Mesenteric fat pad (tissue), 1 donor: ENCODE data around the gene GCG. TPM values are rescaled to one million over a fixed set of nuclear protein-coding genes. Genes with fewer than 3 reads are reported as not detected.

Experiments used
- DNase-seq: peaks from one replicate; pipeline ENCODE4 v3.0.0-alpha.2; 2020; ENCODE audit warnings: low spot score
- long read RNA-seq: library from polyadenylated mRNA; unstranded; transcript quantifications from one replicate; pipeline ENCODE4 v2.0.0, GENCODE V29; 2020
- total RNA-seq: library from RNA; stranded (reverse); fragmentation: NEBNext Ultra II Directional; extraction: Animal tissue kit (Norgen Biotek cat#: 25700); gene quantifications from one replicate; pipeline ENCODE4 v1.2.1, GENCODE V29; 2021
- donor health status: DM: yes; HTN: yes; CAD: no.

The GCG gene
- not detected for total RNA-seq
- long read RNA-seq: 0 reads

- no peak for DNase-seq
These were observed at the start of gene GCG for GRCh38 chr2:162152147-162152546. TSS of gene GCG (minus strand) at chr2:162152247. CDS start at chr2:162149178, 3,069 bp downstream.

GRCh38 chr2:162200636-162201035 is 48.6 kb upstream of the GCG start:
- DNase-seq: no peak

- DNase-seq: no peak
These were observed 47.9 kb upstream of the GCG start for GRCh38 chr2:162199913-162200312.

DNA sequence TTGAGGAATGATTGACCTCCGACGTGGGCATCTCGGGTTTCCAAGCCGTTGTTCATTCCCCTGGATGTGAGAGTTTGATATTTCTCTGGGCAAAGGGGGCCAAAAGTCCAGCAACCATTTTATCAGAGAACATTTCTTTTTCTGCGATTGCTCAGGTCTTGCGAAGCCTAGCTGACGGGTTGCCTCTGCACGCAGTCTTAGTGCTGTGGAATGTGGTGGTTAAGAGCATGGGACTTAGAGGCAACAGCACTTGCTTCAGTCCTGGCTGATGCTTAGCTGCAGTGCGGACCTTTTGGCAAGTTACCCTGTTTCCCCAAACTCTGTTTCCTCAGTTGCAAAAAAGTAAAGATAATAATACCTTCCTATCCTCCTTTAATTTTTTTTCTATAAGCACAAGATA is 46.2 kb upstream of the GCG start:
- DNase-seq: no peak

DNA sequence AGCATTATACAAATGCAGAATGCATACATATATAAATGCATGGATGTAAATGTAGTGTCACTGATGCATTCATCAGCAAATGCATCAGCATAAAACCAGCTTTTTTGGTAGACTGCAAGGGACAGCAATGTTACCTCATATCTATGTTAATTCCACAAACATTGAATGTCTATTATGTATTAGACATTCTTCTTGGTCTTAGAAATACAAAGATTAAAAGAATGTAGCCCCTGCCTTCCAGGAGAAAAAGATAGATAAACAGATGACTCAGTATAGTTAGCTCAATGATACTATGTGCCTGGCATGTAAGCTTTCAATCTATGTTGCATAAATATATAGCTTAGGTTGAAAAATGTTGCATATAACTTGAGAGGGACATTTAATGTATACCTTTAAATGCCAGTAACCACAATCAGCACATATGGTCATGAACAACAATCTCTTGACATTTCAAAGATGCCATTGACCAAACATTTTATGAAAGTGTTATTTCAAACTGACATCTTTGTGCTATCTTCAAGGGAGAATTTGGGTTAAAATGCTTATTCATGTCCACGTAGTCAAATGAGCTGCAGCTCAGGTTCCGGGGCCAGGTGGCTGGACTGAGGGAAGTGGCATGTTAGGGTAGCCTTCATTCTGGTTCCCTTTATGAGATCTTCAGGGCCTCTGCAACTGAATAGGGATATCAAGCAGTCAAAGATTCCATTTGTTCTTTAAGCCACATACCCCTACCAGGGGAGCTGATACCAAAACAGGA is 45.2 kb upstream of the GCG start:
- DNase-seq: no peak

- no peak for DNase-seq
These were observed 44.6 kb upstream of the GCG start for GRCh38 chr2:162196638-162197037.

- no peak for DNase-seq
These were observed 36.4 kb upstream of the GCG start for GRCh38 chr2:162188451-162188850.

DNA sequence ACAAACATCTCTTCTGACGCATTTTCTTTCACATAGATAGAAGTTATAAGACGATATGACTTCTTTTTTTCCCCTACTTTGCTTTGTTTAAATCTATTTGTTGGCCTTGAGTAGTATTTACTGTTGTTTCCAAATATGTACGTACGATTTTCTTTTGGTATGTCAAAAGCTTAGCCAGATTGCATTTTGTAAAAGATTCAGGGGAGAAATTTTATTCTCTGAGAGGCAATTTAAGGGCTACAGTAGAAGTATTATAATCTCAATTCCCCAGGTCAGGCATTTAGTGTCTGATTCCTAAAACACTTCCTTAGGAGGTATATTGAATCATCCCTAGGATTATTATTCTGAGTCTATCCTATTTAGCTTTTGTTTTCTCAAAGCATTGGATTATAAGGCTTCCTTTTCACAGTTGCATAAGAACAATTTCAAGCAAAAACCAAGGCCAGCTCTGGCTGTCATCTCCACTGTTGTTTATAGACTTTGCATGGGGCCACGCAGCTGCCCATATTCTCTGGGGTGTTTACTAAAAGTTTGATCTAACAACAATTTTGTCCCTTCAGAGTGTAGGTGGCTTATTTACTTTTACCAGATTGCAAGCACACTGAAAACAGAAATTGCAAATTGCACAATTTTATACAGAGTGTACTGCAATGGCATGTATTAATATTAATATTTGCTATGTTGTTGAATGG is 33.6 kb upstream of the GCG start:
- DNase-seq: no peak

- DNase-seq: no peak
These were observed 32.9 kb upstream of the GCG start for GRCh38 chr2:162184821-162185450.

DNA sequence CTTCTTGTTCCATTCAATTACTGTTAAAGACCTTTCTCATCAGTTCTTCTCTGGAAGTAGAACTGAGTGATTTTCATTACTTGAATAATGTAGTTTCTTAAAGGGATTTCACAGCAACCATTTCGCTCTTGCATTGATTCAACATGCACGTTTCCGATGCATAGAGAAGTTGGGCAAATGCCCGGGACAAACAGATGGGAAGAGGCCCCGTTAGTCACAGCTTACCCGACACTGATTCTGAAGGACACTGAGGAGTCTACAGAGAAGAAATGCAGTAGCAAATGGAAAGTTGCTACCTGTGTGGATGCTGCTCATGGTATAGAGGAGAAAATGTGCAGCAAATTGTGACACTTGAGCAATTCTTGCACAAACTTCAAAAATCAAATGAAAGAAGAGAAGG is 32.3 kb upstream of the GCG start:
- no peak for DNase-seq

DNA sequence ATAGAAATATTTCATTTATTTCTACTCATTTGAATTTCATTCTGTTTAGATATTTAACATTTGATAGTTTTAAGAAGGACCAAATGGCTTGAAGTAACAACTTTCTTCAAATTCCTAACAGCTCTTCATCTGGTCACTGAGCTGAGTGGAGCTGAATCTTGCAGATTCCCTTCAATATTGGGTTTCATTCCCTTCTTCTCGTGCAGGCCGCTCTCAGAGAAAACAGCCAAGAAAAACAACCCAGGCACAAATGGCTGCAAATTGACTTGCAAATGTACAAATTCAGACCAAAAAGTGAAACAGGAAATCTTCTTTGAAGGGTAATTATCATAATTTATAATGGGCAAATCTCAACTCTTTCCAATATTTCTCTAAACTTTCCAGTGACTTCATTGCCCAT is 30.3 kb upstream of the GCG start:
- no peak for DNase-seq

DNA sequence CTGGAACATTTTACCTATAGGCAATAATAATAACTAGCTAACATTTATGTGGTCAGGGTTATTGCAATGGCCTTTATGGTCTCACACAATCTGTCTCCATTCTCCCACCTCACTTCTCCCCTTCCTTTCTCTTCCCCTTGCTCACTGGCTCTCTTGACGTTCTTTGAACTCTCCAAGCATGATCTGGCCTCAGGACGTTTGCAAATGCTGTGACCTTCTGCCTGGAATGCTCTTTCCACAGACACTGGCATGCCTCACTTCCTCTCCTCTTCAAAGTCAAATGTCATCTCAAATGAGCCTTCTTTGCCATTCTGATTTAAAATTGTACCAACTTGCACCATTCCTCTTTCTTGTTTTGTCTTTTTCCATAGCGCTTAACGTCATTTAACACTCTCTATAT is 25.3 kb upstream of the GCG start:
- no peak for DNase-seq

DNA sequence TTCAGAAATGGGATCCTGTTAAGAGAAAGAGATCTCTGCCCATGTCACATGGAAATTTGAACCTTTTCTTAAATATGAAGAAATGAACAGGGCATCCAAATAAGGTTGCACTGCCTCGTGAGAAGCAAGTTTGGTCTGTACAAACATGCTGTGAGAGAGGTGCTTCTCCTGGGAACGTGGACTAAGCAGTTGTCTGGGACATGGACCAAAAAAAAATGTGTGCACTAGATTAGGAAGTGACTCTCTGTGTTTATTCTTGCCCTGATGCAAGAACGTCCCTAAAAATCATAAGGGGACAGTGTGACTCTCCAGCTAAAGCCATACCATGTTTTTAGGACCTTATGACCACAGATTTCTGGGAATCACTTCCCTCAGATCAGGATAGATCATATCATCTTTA is 23.7 kb upstream of the GCG start:
- DNase-seq: no peak

DNA sequence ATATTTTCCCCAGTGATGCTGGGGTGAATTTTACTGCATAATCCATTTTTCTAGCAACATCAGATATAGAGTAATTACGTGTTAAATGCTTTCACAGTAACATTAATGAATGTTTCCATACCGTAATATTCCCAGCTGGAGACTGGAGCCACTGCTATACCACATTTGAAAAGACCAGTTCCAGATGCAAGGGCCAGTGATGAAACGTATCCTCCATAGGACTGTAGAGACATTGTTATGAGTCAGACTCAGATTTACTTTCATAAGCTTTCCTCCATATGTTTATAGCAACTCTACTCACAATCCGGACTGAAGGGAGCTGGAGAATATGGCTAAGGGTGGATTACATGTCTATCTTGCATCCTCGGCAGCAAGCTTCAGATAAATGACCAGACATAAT is 22.7 kb upstream of the GCG start:
- no peak for DNase-seq

- DNase-seq: no peak
These were observed 20.8 kb upstream of the GCG start for GRCh38 chr2:162172802-162173370.

DNA sequence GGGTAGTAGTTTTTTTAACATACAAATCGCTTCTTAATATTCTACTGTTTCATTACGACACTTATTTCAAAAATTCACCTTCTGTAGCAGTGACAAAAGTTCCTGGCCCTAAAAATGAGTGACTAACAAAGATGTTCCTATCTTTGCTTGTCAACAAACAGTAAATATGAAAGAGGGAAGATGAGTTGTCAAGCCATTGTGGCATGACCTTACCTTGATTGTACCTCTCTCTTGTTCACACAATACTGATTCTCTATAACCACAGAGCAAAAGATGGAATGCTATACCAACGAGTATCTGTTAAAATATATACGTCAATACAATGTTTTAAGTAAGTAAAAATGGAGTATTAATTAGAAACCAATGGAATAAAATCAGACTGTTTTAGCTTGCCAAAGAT is 14.7 kb upstream of the GCG start:
- DNase-seq: no peak

GRCh38 chr2:162166174-162166573 is 14.1 kb upstream of the GCG start:
- DNase-seq: no peak

DNA sequence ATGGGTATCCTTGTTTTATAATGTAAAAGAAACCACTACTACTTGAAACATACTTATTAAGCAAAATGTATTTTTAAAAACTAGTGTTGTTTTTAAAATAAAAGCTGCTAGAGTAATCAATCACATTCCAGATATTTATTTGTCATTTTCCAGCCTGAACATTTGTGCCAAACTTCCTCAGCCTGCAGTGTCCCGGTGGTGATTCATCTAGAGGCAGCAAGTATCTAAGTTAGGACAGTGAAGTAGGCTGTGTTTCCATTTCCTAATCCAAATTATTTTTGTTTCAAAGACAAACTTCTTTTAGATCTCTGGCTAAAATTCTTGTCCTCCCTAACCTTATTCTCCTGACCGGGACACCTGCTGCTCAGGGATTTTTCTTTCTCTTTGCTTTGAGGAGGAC is 12.8 kb upstream of the GCG start:
- no peak for DNase-seq

- DNase-seq: no peak
These were observed 7.4 kb upstream of the GCG start for GRCh38 chr2:162159446-162159845.

- no peak for DNase-seq
These were observed 4.1 kb upstream of the GCG start for GRCh38 chr2:162156149-162156548.

DNA sequence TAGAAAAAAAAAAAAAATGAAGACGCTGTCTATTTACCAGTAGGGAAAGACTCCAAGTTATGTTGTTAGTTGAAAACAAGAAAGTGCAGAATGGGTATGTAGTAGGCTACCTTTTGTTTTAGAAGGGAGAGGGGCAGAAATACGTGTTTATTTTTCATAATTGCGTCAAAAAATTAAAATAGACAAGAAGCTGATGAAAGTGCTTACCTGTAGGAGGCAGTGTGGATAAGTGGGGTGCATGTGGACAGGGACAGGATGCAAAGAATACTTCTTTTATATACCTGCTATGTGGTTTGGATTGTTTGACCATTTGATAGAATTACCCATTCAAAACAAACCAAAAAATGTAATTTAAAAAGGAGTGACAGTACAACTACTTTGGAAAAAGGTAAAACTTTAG is 3.0 kb upstream of the GCG start:
- DNase-seq: no peak

GRCh38 chr2:162153608-162154224 is 1.7 kb upstream of the GCG start:
- no peak for DNase-seq
